H1 (cell line): ENCODE data around the gene PRAF2. TPM values are rescaled to one million over a fixed set of nuclear protein-coding genes. Genes with fewer than 3 reads are reported as not detected.
A peak's percentile ranks its signal among the peaks of the same experiment; 100 is the strongest.

ENCODE experiments used
- CTCF ChIA-PET: fragments of 300-600 bp; sonication (Branson Sonifier 250); formaldehyde crosslinking; loops from one replicate; lab custom pipeline; 2021; ENCODE audit not compliant: partially characterized antibody; lab: Charles Lee
- POLR2A ChIA-PET: fragments of 300-600 bp; sonication (Branson Sonifier 250); formaldehyde crosslinking; loops from one replicate; lab custom pipeline; 2021; ENCODE audit warnings: inconsistent platforms; ENCODE audit not compliant: partially characterized antibody; lab: Charles Lee
- DNase-seq, 2 experiments: peaks; one replicate each; pipeline versions ENCODE4 v3.0.0 to v3.0.0-alpha.2; 2010 to 2022; ENCODE audit warnings: low spot score in 2 of 2, low read depth in 1 of 2, mixed read lengths in 1 of 2
- FAIRE-seq: peaks from 2 replicates; lab custom pipeline; 2011; peaks lifted over from hg19 to GRCh38; lab: Jason Lieb, UNC
- H2AFZ ChIP-seq: 2 replicates; pipeline ENCODE4 v1.8.1; 2012; ENCODE audit warnings: low read length, inconsistent platforms
- H2AK5ac ChIP-seq: 2 replicates; pipeline ENCODE4 v1.6.1; 2013; ENCODE audit warnings: low read depth, low read length
- H2BK120ac ChIP-seq: replicated peaks from 2 replicates; pipeline ENCODE3; 2013; ENCODE audit warnings: low read depth, low read length, inconsistent platforms
- H2BK12ac ChIP-seq: 2 replicates; pipeline ENCODE4 v1.6.1; 2013; ENCODE audit warnings: low read depth, low read length
- H2BK15ac ChIP-seq: 2 replicates; pipeline ENCODE4 v1.6.1; 2013; ENCODE audit warnings: low read length
- H2BK20ac ChIP-seq: 2 replicates; pipeline ENCODE4 v1.6.1; 2013; ENCODE audit warnings: low read length
- H2BK5ac ChIP-seq: 2 replicates; pipeline ENCODE4 v1.6.1; 2013; ENCODE audit warnings: low read depth, low read length
- H3K14ac ChIP-seq: 2 replicates; pipeline ENCODE4 v1.6.1; 2013; ENCODE audit warnings: inconsistent platforms; ENCODE audit not compliant: insufficient read length
- H3K18ac ChIP-seq: 2 replicates; pipeline ENCODE4 v1.6.1; 2013; ENCODE audit warnings: low read length; ENCODE audit errors: extremely low read depth
- H3K23ac ChIP-seq: 2 replicates; pipeline ENCODE4 v1.6.1; 2013; ENCODE audit warnings: inconsistent platforms; ENCODE audit not compliant: insufficient read length
- H3K23me2 ChIP-seq: 2 replicates; pipeline ENCODE4 v1.6.1; 2013; ENCODE audit warnings: low read depth, low read length
- H3K27ac ChIP-seq: 2 replicates; pipeline ENCODE4 v1.6.1; 2011; ENCODE audit warnings: low read depth, low read length, inconsistent platforms
- H3K27me3 ChIP-seq, 4 experiments: replicated peaks in 1 of 4; 1 replicate in 1 of 4; 2 replicates in 3 of 4; pipeline versions ENCODE4 v1.6.1 to v1.8.1; 2011 to 2013; ENCODE audit warnings: low read length in 3 of 4, mild to moderate bottlenecking in 3 of 4, inconsistent platforms in 2 of 4, mixed read lengths in 2 of 4, moderate library complexity in 1 of 4; ENCODE audit not compliant: control insufficient read depth in 3 of 4, insufficient read depth in 3 of 4; ENCODE audit errors: extremely low read depth in 1 of 4
- H3K36me3 ChIP-seq, 4 experiments: 2 replicates each; pipeline versions ENCODE4 v1.6.1 to v1.8.1; 2011 to 2013; ENCODE audit warnings: mild to moderate bottlenecking in 4 of 4, low read length in 3 of 4, moderate library complexity in 2 of 4, control low read depth in 1 of 4, inconsistent platforms in 1 of 4; ENCODE audit not compliant: insufficient read depth in 4 of 4, control insufficient read depth in 2 of 4
- H3K4ac ChIP-seq: replicated peaks from 2 replicates; pipeline ENCODE3; 2013; ENCODE audit warnings: low read length, low read depth, mixed read lengths, inconsistent platforms; ENCODE audit not compliant: insufficient read length
- H3K4me1 ChIP-seq, 4 experiments: replicated peaks in 1 of 4; 1 replicate in 1 of 4; 2 replicates in 3 of 4; pipeline versions ENCODE4 v1.6.1 to v1.8.1; 2011 to 2013; ENCODE audit warnings: low read length in 3 of 4, inconsistent platforms in 2 of 4, mixed read lengths in 1 of 4; ENCODE audit not compliant: insufficient read depth in 4 of 4, control insufficient read depth in 3 of 4
- H3K4me2 ChIP-seq, 2 experiments: 2 replicates each; pipeline versions ENCODE4 v1.6.1 to v1.8.1; 2011 to 2013; ENCODE audit warnings: low read depth in 2 of 2, low read length in 2 of 2, control low read depth in 1 of 2, inconsistent platforms in 1 of 2, mild to moderate bottlenecking in 1 of 2; ENCODE audit not compliant: insufficient read depth in 1 of 2
- H3K4me3 ChIP-seq, 4 experiments: fragments of 200-600, 300-600 bp in 1 of 4; sonication (generic), shearing (Covaris generic), sonication (Bioruptor Twin) in 1 of 4; 2 replicates each; pipeline versions ENCODE4 v1.5.1 to v1.8.1; 2011 to 2016; ENCODE audit warnings: low read length in 4 of 4, low read depth in 3 of 4, control low read depth in 2 of 4, inconsistent platforms in 2 of 4, mild to moderate bottlenecking in 2 of 4, mixed read lengths in 1 of 4, moderate library complexity in 1 of 4; ENCODE audit not compliant: insufficient read depth in 2 of 4; ENCODE audit errors: extremely low read depth in 1 of 4
- H3K56ac ChIP-seq: replicated peaks from 2 replicates; pipeline ENCODE3; 2013; ENCODE audit warnings: low read depth, mild to moderate bottlenecking, mixed read lengths, low read length, inconsistent platforms; ENCODE audit not compliant: insufficient read length
- H3K79me1 ChIP-seq: 2 replicates; pipeline ENCODE4 v1.6.1; 2013; ENCODE audit warnings: low read depth, low read length, control low read depth
- H3K79me2 ChIP-seq, 2 experiments: 2 replicates each; pipeline versions ENCODE4 v1.6.1 to v1.8.1; 2012 to 2013; ENCODE audit warnings: low read length in 2 of 2, mild to moderate bottlenecking in 2 of 2, inconsistent platforms in 1 of 2; ENCODE audit not compliant: insufficient read depth in 2 of 2, control insufficient read depth in 1 of 2
- H3K9ac ChIP-seq, 4 experiments: replicated peaks in 1 of 4; 1 replicate in 1 of 4; 2 replicates in 3 of 4; pipeline versions ENCODE4 v1.6.1 to v1.8.1; 2011 to 2013; ENCODE audit warnings: low read depth in 3 of 4, low read length in 3 of 4, control low read depth in 2 of 4, mild to moderate bottlenecking in 2 of 4, moderate library complexity in 2 of 4, inconsistent platforms in 1 of 4; ENCODE audit errors: extremely low read depth in 1 of 4
- H3K9me3 ChIP-seq, 2 experiments: 2 replicates each; pipeline versions ENCODE4 v1.6.1 to v1.8.1; 2012 to 2013; ENCODE audit warnings: mild to moderate bottlenecking in 2 of 2, moderate library complexity in 2 of 2, control low read depth in 1 of 2, inconsistent platforms in 1 of 2, low read depth in 1 of 2, low read length in 1 of 2, mixed read lengths in 1 of 2; ENCODE audit not compliant: insufficient read depth in 2 of 2
- H4K20me1 ChIP-seq, 2 experiments: replicated peaks in 1 of 2; 2 replicates each; pipeline versions ENCODE3 to v1.8.1; 2011 to 2013; ENCODE audit warnings: inconsistent platforms in 2 of 2, low read length in 2 of 2, mild to moderate bottlenecking in 1 of 2; ENCODE audit not compliant: insufficient read depth in 2 of 2, control insufficient read depth in 1 of 2
- H4K5ac ChIP-seq: 2 replicates; pipeline ENCODE4 v1.6.1; 2013; ENCODE audit warnings: low read length, low read depth, mixed read lengths, inconsistent platforms; ENCODE audit not compliant: insufficient read length
- H4K8ac ChIP-seq: 2 replicates; pipeline ENCODE4 v1.8.0; 2013; ENCODE audit warnings: mild to moderate bottlenecking, moderate library complexity, low read length, inconsistent platforms; ENCODE audit not compliant: insufficient read depth; ENCODE audit errors: extremely low read depth
- H4K91ac ChIP-seq: replicated peaks from 2 replicates; pipeline ENCODE3; 2013; ENCODE audit warnings: low read length, mixed read lengths, inconsistent platforms; ENCODE audit not compliant: insufficient read length
- KDM4A ChIP-seq: IDR thresholded peaks from one replicate; pipeline ENCODE4 v1.7.1; 2012; ENCODE audit warnings: low read depth, mild to moderate bottlenecking, moderate library complexity, low read length, inconsistent platforms; ENCODE audit not compliant: severe bottlenecking
- KDM5A ChIP-seq: fragments of 200-600 bp; IDR thresholded peaks from 2 replicates; pipeline ENCODE4 v1.7.1; 2012; ENCODE audit warnings: mild to moderate bottlenecking, low read length, inconsistent platforms, mixed read lengths
- WGBS, 2 experiments: shearing (Covaris generic) in 1 of 2; methylation state at CpG; one replicate each; pipeline versions ENCODE4 v1.1.6 to v1.1.7; 2013 to 2015; ENCODE audit warnings: low lambda C conversion rate in 2 of 2, mixed read lengths in 2 of 2, inconsistent platforms in 1 of 2, low coverage in 1 of 2, missing lambda C conversion rate in 1 of 2; ENCODE audit not compliant: insufficient replicate concordance in 2 of 2, insufficient coverage in 1 of 2, insufficient read length in 1 of 2; ENCODE audit errors: extremely low coverage in 1 of 2, missing lambda C conversion rate in 1 of 2; 5-methylcytosine and 5-hydroxymethylcytosine counted together
- polyA plus RNA-seq, 7 experiments: library from polyadenylated mRNA; depleted of rRNA in 3 of 7; stranded (reverse) in 5 of 7; unstranded in 2 of 7; fragments of >200 nt in 5 of 7; fragments of 200-250 nt in 2 of 7; gene quantifications; 1 replicate in 5 of 7; 2 replicates in 1 of 7; 4 replicates in 1 of 7; pipeline versions ENCODE4 v1.2.1 to v1.2.3, GENCODE V29; 2011 to 2013; ENCODE audit warnings: missing spikeins in 2 of 7, mixed read lengths in 2 of 7
- total RNA-seq: library from RNA; stranded (reverse); fragmentation: NEBNext Ultra II Directional; extraction: Animal tissue kit (Norgen Biotek cat#: 25700); gene quantifications from 2 replicates; pipeline ENCODE4 v1.2.1, GENCODE V29; 2021
- TF ChIP-seq, protein P1 (sequence below): IDR thresholded peaks from 2 replicates; pipeline ENCODE4 v1.6.1; 2012; ENCODE audit warnings: inconsistent platforms

Gene PRAF2
- total and polyA plus RNA-seq, 2 of the 8 experiments (the other 6 are each of a cell fraction or from before 2014, with no cell fraction given) = 11.3 to 15.4 TPM

DNA sequence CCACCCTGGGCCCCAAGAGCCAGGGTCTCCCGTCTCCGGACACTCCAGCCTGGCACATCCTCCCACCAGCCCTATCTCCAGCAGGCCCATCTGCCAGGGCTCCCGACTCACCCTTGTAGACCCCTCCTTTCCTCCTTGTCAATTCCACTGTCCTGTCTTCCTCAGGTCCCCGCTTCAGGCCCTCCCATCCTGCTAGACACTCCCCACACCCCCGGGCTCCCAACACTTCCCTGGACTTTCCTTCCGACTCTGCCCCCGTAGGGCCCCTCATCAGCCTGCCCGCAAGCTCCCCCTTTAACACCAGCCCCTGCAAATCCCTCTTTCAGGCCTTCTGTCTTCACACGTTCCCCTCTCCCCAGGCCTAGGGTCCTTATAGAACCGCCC lies 1.1 kb downstream of the PRAF2 start:
- no peaks in the 10 kb centered on the region for H3K79me2 ChIP-seq
- H2AFZ ChIP-seq = no peak overlapping the region
- no peaks in the 10 kb centered on the region for H3K27me3 ChIP-seq
- no peaks in the 10 kb centered on the region for H3K79me1 ChIP-seq
- 2% methylated on average over 6 of the region's 10 CpGs; no CpG with 5 or more reads in 1 of the 2 experiments for WGBS, 2 experiments
- H4K5ac ChIP-seq = no peak overlapping the region
- no peak overlapping the region for H3K18ac ChIP-seq
- FAIRE-seq (no peak), DNase-seq (no peak)
- POLR2A ChIA-PET = interaction anchor here (0.9 to 2.1 kb wide), 3 partner anchors 13 to 101 kb away, joined by 3 to 6 read pairs (median 5); partner anchors contain the start of gene KCND1
- H3K23me2 ChIP-seq = no peaks in the 10 kb centered on the region
- no peaks in the 10 kb centered on the region for H4K20me1 ChIP-seq
- H3K14ac ChIP-seq = no peak overlapping the region
- H3K4me1 ChIP-seq = peaks cover 0 to 7% (median 4%) of the 10 kb centered on the region in 4 experiments; a peak in 5 of 7 replicates
- H3K4me3 ChIP-seq = peak overlapping the region; percentile 53 to 96 (median 78)
- no peak overlapping the region for H4K8ac ChIP-seq
- H3K23ac ChIP-seq = no peak overlapping the region
- no peak overlapping the region for H2BK15ac ChIP-seq
- H3K56ac ChIP-seq = no peak overlapping the region
- no peak overlapping the region for H2AK5ac ChIP-seq
- no peak overlapping the region for H3K9ac ChIP-seq
- H3K9me3 ChIP-seq = no peaks in the 10 kb centered on the region
- H3K4ac ChIP-seq = no peak overlapping the region
- no peak overlapping the region for H2BK120ac ChIP-seq
- no peak overlapping the region for H3K27ac ChIP-seq
- H2BK5ac ChIP-seq = no peak overlapping the region
- peak overlapping the region; percentile 74 to 87 for H3K4me2 ChIP-seq
- no peak overlapping the region for H4K91ac ChIP-seq
- CTCF ChIA-PET = no interaction called here
- H3K36me3 ChIP-seq = peaks cover 0 to 4% (median 0%) of the 10 kb centered on the region in 4 experiments; a peak in 3 of 8 replicates
- H2BK20ac ChIP-seq = no peak overlapping the region
- no peak for TF ChIP-seq KDM5A
- TF ChIP-seq, protein P1, sequence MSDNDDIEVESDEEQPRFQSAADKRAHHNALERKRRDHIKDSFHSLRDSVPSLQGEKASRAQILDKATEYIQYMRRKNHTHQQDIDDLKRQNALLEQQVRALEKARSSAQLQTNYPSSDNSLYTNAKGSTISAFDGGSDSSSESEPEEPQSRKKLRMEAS = no peak
- TF ChIP-seq KDM4A = peak; percentile 2
- TF ChIP-seq, all 59 proteins: peak for 1
- no peak overlapping the region for H2BK12ac ChIP-seq
